Hepatocyte (in vitro differentiated cells): Measurements from ENCODE around the gene LRFN4.

Experiments used
- CTCF ChIP-seq: fragments of 200-600 bp; sonication (generic); IDR thresholded peaks from 2 replicates; pipeline ENCODE4 v1.5.1; 2016; ENCODE audit warnings: antibody characterized with exemption, mild to moderate bottlenecking; ENCODE audit not compliant: poor library complexity
- EZH2 ChIP-seq: fragments of 200-600 bp; sonication (generic); IDR thresholded peaks from 2 replicates; pipeline ENCODE4 v1.6.1; 2016; ENCODE audit warnings: antibody characterized with exemption, mild to moderate bottlenecking, borderline replicate concordance
- EZH2phosphoT487 ChIP-seq: fragments of 200-600 bp; sonication (generic); IDR thresholded peaks from one replicate; pipeline ENCODE4 v1.6.1; 2018; ENCODE audit warnings: antibody characterized with exemption, mild to moderate bottlenecking, low read depth, moderate library complexity; ENCODE audit not compliant: unreplicated experiment, severe bottlenecking

- TF ChIP-seq CTCF (no peak), EZH2phosphoT487 (no peak), EZH2 (no peak)
Measured at GRCh38 chr11:66859686-66860448, 3.0 kb downstream of the LRFN4 start.
